HuH-7 (cell line): Measurements from ENCODE around the gene DNAI1.
"Not testable (repeated sequence)": the region's sequence is repeated elsewhere in the genome, so short reads cannot be mapped to it uniquely, and the experiment has no call there.

Source experiments
- DNase-seq: peaks from one replicate; pipeline ENCODE4 v3.0.0; 2011; ENCODE audit warnings: low spot score

The DNAI1 gene

GRCh38 chr9:34451135-34451534, 7.5 kb upstream of the DNAI1 start:
- no peak for DNase-seq

DNA sequence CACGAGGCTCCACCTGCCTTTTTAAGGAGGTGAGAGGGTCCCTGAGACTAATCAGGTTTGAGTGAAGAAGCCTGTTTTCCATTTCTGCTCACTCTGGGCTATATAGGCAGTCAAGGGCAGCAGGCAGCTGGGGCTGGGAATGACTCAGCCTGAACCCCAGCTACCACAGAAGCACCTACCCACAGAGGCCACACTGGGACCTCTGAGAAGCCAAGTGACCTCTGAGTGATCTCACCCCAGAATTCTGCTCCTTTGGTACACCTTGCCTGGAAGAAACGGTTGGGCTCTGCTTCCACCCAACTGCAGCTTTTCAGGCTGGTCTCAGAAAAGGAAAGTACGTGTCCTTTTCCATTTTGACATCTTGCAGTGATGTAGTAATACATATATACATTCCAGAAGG, 7.1 kb upstream of the DNAI1 start:
- DNase-seq, result no peak

GRCh38 chr9:34452568-34452967, 6.0 kb upstream of the DNAI1 start:
- DNase-seq, result no peak

DNA sequence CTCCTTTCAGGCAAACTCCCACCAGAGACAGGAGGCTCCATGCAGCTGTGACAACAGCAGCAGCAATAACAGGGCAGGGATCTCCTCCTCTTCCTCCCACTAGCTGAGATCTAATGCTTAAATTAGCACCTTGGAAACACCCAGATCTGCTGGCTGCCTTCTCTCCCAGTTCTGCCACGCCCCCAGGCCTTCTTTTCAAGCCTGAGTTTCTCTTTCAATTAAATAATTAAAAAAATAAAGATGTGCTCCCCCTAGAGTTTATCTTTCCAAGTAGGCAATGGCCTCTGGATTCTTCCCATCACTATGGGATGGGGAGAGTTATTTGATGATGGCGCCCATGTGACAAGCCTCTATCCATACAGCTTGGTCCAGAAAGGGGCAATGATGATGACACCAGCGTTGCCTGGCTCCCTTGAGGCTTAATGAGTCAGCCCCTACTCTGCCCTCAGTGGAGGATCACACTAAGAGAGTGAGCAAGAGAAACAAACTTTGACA, 4.0 kb upstream of the DNAI1 start:
- DNase-seq, result no peak

GRCh38 chr9:34456151-34456550, 2.5 kb upstream of the DNAI1 start:
- DNase-seq, result no peak

DNA sequence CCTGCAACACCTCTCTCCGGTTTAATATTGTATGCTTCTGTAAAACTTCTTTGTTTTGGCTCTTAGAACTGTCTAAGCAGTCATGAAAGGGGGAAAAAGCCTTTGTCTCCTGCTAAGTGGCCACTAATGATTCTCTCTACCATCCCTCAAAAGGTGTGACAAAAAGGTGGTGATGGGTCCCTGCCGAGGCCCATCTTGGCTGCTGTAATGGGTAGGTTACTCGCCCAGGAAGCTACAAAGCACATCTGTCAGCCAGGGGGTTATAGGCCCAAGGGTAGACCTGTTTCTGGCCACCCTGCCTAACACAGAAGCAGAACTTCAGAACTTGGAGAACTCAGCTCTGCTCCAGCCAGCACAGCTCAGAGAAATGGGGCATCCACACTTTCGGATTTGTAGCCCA, 1.9 kb upstream of the DNAI1 start:
- no peak for DNase-seq

DNA sequence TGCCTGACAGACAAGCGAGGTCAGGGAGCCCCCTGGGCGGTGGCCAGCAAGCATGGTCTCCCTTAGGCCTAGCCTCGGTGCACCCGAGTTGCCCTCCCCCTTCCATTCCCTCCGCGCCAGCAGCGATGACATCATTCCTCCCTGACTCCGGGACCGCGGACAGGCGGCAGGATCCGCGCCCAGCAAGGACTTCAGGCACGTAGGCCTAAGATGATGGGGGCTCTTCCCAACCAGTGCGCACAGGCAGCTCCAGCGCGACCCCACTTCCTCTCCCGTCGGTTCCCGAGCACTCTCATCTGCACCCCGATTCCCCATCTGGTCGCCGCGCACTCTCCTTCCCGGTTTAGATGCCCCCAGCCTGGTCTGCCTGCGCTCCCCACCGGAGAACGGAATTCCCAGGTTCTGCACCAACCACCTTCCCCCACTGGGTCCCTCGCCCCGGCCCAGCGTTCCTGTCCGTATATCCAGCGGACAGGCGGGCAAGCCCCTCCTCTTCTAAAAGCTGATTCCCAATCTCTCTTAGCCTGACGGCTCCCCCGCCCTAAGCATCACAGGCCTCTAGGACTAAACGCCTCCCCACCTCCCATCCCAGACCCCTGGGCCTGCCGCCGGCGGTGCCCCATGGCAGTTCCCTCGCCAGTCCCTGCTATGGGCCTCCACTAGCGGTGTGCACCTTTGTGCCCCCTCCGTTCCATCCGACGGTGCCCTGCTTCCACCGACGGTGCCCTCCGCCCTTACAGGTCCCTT, 1.2 kb upstream of the DNAI1 start:
- peak; percentile 68 for DNase-seq

GRCh38 chr9:34458959-34459340, 345 bp downstream of the DNAI1 start:
- no peak for DNase-seq

- no peak for DNase-seq
Measured at GRCh38 chr9:34459356-34459755, 751 bp downstream of the DNAI1 start.

DNA sequence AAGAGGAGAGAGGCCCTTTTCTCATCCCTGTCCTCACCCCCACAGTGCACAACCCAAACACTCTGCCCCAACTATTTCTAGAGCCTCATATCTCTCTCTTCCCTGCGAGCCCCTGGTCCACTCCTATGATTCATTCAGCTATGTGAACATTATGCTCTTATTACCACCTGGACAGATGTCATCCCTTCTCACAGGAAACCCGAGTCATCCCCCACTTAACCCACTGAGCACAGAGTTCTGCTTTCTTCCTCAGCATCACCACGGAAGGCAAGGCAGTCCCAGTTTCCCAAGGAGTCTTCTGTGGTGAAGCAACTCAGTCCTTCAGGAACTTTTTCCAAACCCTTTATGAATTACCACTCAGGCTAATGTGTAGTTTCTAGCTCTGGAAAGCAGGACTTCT, 1.3 kb downstream of the DNAI1 start:
- DNase-seq, result no peak

GRCh38 chr9:34463098-34463900, 4.7 kb downstream of the DNAI1 start:
- DNase-seq, result no peak

DNA sequence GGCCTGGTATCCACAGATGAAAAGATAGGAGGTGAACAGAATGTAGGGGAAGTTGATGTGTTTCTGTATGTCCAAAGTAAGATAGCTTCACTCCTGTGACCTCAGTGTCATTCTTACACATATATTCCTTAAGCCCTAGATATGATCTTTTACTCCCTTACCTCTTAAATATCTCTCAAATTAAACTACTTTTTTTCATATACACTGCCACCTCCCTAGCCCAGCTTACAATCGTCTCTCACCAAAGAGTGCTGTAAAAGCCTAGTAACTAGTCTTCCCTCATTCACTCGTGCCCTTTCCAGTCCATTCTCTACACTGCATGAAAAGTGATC, 5.3 kb downstream of the DNAI1 start:
- no peak for DNase-seq

- no peak for DNase-seq
Measured at GRCh38 chr9:34464571-34464970, 6.0 kb downstream of the DNAI1 start.

DNA sequence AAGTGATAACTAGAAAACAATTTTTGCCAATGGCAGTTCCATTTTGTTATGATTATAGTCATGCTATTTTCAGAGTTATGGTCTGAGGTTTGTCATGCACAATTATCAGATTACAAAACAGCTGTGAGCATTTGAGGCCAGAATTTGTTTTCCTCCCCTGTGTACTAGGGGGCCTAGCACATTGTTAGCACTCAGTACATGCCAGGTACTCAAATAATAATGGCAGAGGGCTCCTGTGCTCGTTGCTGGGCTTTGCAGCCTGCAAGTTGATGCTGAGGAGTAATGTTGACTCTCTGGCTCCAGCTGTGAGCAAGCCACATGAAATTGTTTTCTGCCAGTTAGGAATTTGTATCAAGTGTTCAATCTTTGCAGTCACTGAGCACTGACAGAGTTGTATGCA, 6.9 kb downstream of the DNAI1 start:
- no peak for DNase-seq

DNA sequence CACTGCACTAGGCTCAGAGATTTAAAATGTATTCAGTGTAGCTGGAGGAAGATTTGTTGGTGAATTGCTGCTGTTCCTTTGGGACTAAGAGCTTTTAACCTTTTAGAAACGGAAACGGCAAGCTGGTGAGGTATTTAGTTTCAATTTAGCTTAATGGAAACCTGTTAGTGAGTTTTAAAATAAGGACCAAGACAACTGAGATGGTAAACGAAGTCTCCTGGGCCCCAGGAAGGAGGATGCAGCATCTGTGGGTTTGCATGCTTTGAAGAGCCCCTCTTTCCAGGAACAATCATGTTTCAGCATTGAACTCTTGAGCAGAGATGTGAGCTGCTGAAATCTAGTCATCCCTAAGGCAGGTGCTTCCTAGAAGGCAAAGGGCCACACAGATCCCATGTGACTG, 16.5 kb downstream of the DNAI1 start:
- DNase-seq, result no peak

- no peak for DNase-seq
Measured at GRCh38 chr9:34477541-34477940, 18.9 kb downstream of the DNAI1 start.

DNA sequence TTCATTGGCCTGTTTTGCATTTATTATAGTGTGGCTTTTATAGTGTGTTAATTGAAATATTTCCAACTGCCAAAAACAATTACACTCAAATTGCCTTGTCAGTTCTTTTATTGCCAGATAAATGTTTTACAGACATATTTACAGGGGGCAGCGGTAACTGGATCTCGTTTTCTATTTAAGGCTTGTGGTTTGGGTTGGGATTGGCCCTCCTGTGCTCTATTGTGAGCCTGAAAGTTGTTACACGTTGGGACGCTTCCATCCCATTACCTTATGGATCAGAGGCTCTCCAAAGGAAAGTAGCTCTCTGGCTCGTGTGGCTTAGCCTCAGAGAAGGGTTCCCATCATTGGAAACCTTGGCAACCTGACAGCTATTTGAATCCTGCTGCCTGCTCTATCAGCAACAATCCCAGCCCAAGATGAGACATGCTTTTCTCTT, 20.8 kb downstream of the DNAI1 start:
- DNase-seq, result no peak

GRCh38 chr9:34481620-34482019, 23.0 kb downstream of the DNAI1 start:
- DNase-seq, result not testable (repeated sequence)

GRCh38 chr9:34482746-34483145, 24.1 kb downstream of the DNAI1 start:
- not testable (repeated sequence) for DNase-seq

GRCh38 chr9:34484678-34485077, 26.1 kb downstream of the DNAI1 start:
- no peak for DNase-seq

- DNase-seq, result no peak
Measured at GRCh38 chr9:34485822-34486221, 27.2 kb downstream of the DNAI1 start.

DNA sequence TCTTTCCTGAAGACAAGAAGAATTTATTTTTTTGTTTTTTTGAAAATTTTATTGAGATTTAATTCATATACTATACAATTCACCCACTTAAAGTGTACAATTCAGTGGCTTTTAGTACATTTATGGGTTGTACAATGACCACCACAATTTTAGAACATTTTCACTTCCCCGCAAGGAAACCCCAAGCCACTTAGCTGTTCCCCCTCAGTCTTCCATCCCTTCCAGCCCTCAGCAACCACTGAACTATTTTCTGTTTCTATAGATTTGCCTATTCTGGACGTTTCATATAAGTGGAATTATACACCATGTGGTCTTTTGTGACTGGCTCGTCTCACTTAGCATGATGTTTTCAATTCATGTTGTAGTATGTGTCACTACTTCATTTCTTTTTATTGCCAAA, 28.0 kb downstream of the DNAI1 start:
- DNase-seq, result no peak

DNA sequence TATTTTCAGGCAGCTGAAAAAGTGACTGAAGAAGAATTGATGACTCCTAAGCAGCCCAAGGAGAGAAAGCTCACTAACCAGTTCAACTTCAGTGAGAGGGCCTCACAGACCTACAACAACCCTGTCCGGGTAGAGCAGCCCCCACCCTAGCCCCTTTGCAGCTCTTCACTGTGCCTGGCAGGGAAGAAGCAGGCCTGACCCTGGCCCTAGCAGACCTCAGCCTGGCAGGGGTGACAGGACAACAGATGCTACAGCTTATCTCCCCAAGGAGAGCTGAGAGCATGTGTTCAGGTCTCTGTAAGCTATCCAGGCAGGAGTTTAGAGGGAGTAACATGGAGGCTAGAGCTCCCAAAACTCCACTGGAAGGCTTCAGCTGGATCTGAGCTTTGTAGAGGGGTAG, 31.8 kb downstream of the DNAI1 start:
- DNase-seq, result no peak

GRCh38 chr9:34490760-34491159, 32.2 kb downstream of the DNAI1 start:
- no peak for DNase-seq
